Subcutaneous adipose tissue (tissue), 4 donors: Measurements from ENCODE around the gene PTPRQ. TPM values are rescaled to one million over a fixed set of nuclear protein-coding genes. Genes with fewer than 3 reads are reported as not detected.

ENCODE experiments used
- CTCF ChIP-seq: fragments of 450-650 bp; IDR thresholded peaks from one replicate; pipeline ENCODE4 v1.5.1; 2016; ENCODE audit warnings: low read depth, mild to moderate bottlenecking, control low read depth, antibody characterized with exemption, moderate library complexity
- total RNA-seq, 4 donors: library from RNA; depleted of rRNA; stranded (reverse); fragments of >200 nt; gene quantifications; one replicate each; pipeline ENCODE4 v1.1.0, GENCODE V29; 2016

Gene PTPRQ
- total RNA-seq, 4 donors from 2014 or later = 0.34 to 5.5 (median 2.2) TPM

GRCh38 chr12:80412343-80412953 is 31.6 kb upstream of the PTPRQ start:
- TF ChIP-seq CTCF = no peak

GRCh38 chr12:80413462-80413861 is 30.6 kb upstream of the PTPRQ start:
- no peak for TF ChIP-seq CTCF

- TF ChIP-seq CTCF = no peak
These were observed 28.6 kb upstream of the PTPRQ start for GRCh38 chr12:80415466-80415865.

- TF ChIP-seq CTCF = no peak
These were observed 24.4 kb upstream of the PTPRQ start for GRCh38 chr12:80419644-80420043.

- TF ChIP-seq CTCF = no peak
These were observed 24.0 kb upstream of the PTPRQ start for GRCh38 chr12:80420075-80420474.

- TF ChIP-seq CTCF = no peak
These were observed 21.5 kb upstream of the PTPRQ start for GRCh38 chr12:80422550-80422949.

- TF ChIP-seq CTCF = no peak
These were observed 12.0 kb upstream of the PTPRQ start for GRCh38 chr12:80432061-80432460.
